SK-N-MC (cell line): ENCODE measurements around the gene C16orf92.
A peak's percentile ranks its signal among the peaks of the same experiment; 100 is the strongest.
"Not testable (repeated sequence)": the region's sequence is repeated elsewhere in the genome, so short reads cannot be mapped to it uniquely, and the experiment has no call there.

Experiments used
- DNase-seq: peaks from one replicate; pipeline ENCODE4 v3.0.0-alpha.2; 2011; ENCODE audit warnings: low read depth, low spot score
- H3K27ac ChIP-seq: fragments of 200-600 bp; sonication (generic); 2 replicates; pipeline ENCODE4 v1.5.1; 2016; ENCODE audit warnings: mixed run types
- H3K36me3 ChIP-seq: fragments of 200-600 bp; sonication (generic); 2 replicates; pipeline ENCODE4 v1.6.1; 2017; ENCODE audit warnings: antibody characterized with exemption, low read length, mixed read lengths; ENCODE audit not compliant: insufficient read depth
- H3K4me3 ChIP-seq: fragments of 200-600 bp; sonication (generic); 2 replicates; pipeline ENCODE4 v1.5.1; 2016
- H3K9ac ChIP-seq: fragments of 200-600 bp; sonication (generic); 2 replicates; pipeline ENCODE4 v1.8.0; 2017; ENCODE audit warnings: mixed run types, mixed read lengths; ENCODE audit not compliant: insufficient read length
- H3K9me3 ChIP-seq: fragments of 200-600 bp; sonication (generic); 2 replicates; pipeline ENCODE4 v1.6.1; 2017; ENCODE audit warnings: low read depth, mild to moderate bottlenecking, antibody characterized with exemption, low read length, moderate library complexity, mixed read lengths
- EZH2 ChIP-seq: fragments of 200-600 bp; sonication (generic); IDR thresholded peaks from one replicate; pipeline ENCODE4 v1.6.1; 2017; ENCODE audit warnings: antibody characterized with exemption
- FOXP2 ChIP-seq: optimal IDR thresholded peaks from 2 replicates; pipeline ENCODE3; 2011; ENCODE audit warnings: mild to moderate bottlenecking, moderate library complexity; ENCODE audit not compliant: insufficient read depth; ENCODE audit errors: extremely low read length, control extremely low read depth
- POLR2AphosphoS5 ChIP-seq: IDR thresholded peaks from 2 replicates; pipeline ENCODE4 v1.6.1; 2012; ENCODE audit warnings: mild to moderate bottlenecking, low read depth, low read length, borderline replicate concordance

Gene C16orf92

DNA sequence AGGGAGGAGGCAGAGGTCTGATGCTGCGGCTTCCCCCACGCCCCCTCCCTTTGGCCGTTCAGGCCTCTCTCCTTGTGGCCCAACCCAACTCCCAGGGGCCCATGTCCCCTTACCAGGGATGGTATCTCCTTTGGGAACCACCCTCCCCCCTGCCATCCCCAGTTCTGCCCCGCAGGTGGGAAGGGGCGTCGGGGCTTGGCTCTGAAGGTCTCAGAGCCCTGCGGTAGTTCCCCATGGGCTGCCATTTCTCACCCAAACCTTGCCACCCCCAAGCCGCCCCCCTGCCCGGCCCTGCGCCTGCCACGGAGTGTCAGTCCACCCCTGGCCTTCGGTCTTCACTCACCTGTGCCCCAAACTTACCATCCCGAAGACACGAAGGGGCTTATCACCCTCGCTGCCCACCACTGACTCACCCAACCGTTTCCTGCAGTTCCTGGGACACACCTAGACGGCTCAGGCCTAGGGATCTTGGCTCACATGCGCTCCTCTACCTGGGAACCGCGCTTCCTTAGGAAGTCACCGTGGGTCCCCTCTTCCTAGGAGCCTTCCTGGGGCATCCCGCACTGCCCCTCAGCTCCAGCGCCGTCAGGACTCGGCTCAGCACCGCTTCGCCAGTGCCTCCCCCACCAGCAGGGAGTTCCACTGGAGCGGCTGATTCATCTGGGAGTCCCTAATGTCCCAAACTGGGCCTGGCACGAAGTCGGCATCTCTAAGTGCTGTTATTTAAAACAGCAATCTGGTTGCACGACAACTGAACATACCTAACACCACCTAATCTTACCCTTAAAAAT lies 11.1 kb upstream of the C16orf92 start:
- no peak for DNase-seq
- H3K9me3 ChIP-seq, result no peaks in the 10 kb centered on the region
- no peak overlapping the region for H3K9ac ChIP-seq
- peak overlapping the region; percentile 84 for H3K4me3 ChIP-seq
- no peak for TF ChIP-seq POLR2AphosphoS5
- no peak for TF ChIP-seq FOXP2
- no peak for TF ChIP-seq EZH2
- no peaks in the 10 kb centered on the region for H3K36me3 ChIP-seq
- H3K27ac ChIP-seq, result no peak overlapping the region

DNA sequence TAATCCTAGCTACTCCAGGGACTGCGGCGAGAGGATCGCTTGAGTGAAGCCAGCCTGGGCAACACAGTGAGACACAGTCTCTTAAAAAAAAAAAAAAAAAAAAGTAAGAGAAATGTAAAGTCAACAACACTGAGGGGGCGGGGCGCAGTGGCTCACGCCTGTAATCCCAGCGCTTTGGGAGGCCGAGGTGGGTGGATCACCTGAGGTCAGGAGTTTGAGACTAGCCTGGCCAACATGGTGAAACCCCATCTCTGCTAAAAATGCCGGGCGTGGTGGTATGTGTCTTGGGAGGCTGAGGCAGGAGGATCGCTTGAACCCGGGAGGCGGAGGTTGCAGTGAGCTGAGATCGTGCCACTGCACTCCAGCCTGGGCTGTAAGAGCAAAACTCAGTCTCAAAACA lies 10.4 kb upstream of the C16orf92 start:
- not testable (repeated sequence) for H3K9ac ChIP-seq, H3K9me3 ChIP-seq, H3K36me3 ChIP-seq, H3K4me3 ChIP-seq, H3K27ac ChIP-seq, DNase-seq

- H3K27ac ChIP-seq, H3K9me3 ChIP-seq, H3K9ac ChIP-seq, H3K4me3 ChIP-seq, DNase-seq, H3K36me3 ChIP-seq: not testable (repeated sequence)
These were observed 7.5 kb upstream of the C16orf92 start for GRCh38 chr16:30015450-30015849.

GRCh38 chr16:30016555-30017276 lies 6.3 kb upstream of the C16orf92 start:
- DNase-seq, result no peak
- no peak overlapping the region for H3K9ac ChIP-seq

DNA sequence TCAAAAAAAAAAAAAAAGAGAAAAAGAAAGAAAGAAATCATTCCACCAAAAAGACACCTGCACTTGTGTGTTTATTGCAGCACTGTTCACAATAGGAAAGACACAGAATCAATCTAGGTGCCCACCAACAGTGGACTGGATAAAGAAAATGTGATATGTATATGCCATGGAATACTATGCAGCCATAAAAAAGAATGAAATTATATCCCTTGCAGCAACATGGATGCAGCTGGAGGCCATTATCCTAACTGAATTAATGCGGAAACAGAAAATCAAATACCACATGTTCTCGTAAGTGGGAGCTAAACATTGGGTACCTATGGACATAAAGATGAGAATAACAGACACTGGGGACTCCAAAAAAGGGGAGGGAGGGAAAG lies 5.7 kb upstream of the C16orf92 start:
- H3K9ac ChIP-seq, result no peak overlapping the region
- no peak for DNase-seq
- H3K4me3 ChIP-seq, result no peak overlapping the region
- no peaks in the 10 kb centered on the region for H3K9me3 ChIP-seq
- H3K36me3 ChIP-seq, result no peaks in the 10 kb centered on the region
- H3K27ac ChIP-seq, result no peak overlapping the region
- no peak for TF ChIP-seq FOXP2
- TF ChIP-seq POLR2AphosphoS5, result no peak

More at GRCh38 chr16:30016555-30017276, 6.3 kb upstream of the C16orf92 start:
- TF ChIP-seq POLR2AphosphoS5, result no peak
- TF ChIP-seq FOXP2, result no peak
- TF ChIP-seq EZH2, result no peak
- H3K4me3 ChIP-seq, result no peak overlapping the region
- no peak overlapping the region for H3K27ac ChIP-seq
- H3K36me3 ChIP-seq, result no peaks in the 10 kb centered on the region
- H3K9me3 ChIP-seq, result no peaks in the 10 kb centered on the region

DNA sequence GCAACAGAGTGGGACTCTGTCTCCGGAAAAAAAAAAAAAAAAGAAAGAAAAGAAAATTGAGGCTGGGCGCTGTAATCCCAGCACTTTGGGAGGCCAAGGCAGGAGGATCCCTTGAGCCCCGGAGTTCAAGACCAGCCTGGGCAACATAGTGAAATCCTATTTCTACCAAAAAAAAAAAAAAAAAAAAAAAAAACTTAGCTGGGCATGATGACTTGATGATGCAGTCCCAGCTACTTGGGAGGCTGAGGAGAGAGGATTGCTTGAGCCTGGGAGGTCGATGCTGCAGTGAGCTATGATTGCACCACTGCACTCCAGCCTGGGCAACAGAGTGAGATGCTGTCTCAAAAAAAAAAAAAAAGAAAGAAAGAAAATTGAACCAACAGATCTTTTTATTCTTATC lies 5.1 kb upstream of the C16orf92 start:
- not testable (repeated sequence) for H3K9ac ChIP-seq, H3K27ac ChIP-seq, H3K36me3 ChIP-seq, H3K9me3 ChIP-seq, DNase-seq, H3K4me3 ChIP-seq

DNA sequence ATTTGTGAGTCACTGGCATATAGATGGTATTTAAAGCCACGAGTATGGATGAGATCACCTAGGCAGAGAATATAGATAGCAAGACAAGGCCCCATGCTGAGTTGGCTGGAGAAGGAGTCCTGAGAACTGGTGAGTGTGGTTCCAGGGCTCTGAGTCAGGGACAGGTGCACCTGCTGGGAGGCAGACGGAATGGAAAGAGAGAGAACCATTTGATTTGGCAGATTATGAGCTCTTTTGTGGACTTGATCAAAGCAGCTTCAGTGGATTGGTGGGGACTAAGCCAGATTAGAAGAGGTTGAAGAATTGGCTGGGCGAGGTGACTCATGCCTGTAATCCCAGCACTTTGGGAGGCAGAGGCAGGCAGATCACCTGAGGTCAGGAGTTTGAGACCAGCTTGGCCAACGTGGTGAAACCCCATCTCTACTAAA lies 4.3 kb upstream of the C16orf92 start:
- Histone ChIP-seq H3K9me3 (no peaks in the 10 kb centered on the region), H3K27ac (no peak overlapping the region), H3K9ac (no peak overlapping the region), H3K36me3 (no peaks in the 10 kb centered on the region), H3K4me3 (no peak overlapping the region)
- TF ChIP-seq POLR2AphosphoS5 (no peak), FOXP2 (no peak), EZH2 (no peak)
- DNase-seq, result no peak

- Histone ChIP-seq H3K9me3 (no peaks in the 10 kb centered on the region), H3K36me3 (no peaks in the 10 kb centered on the region), H3K4me3 (no peak overlapping the region), H3K27ac (no peak overlapping the region), H3K9ac (no peak overlapping the region)
- no peak for DNase-seq
- TF ChIP-seq POLR2AphosphoS5 (no peak), EZH2 (no peak), FOXP2 (no peak)
These were observed 588 bp downstream of the C16orf92 start for GRCh38 chr16:30023586-30023985.

DNA sequence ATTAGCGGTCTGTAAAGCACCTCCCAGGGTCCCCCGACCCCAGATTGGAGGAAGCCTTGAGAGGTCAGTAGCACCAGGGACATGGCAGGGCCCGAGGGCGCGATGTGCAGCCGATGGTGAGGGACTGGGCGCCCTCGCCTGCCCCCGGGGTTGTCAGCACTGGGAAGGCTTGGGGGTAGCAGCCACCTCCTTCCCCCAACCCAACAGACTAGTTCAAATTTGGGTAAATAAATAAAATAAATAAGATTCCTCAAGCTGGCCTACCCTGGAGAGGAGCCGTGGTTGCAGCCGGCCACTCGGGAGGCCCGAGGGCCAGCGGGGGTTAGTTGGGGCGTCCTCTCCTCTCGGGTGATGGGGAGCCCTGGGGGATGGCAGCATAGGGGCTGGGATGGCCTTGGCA lies 1.5 kb downstream of the C16orf92 start:
- no peaks in the 10 kb centered on the region for H3K9me3 ChIP-seq
- no peak for TF ChIP-seq POLR2AphosphoS5
- TF ChIP-seq EZH2, result no peak
- TF ChIP-seq FOXP2, result no peak
- H3K27ac ChIP-seq, result no peak overlapping the region
- H3K9ac ChIP-seq, result no peak overlapping the region
- no peak overlapping the region for H3K4me3 ChIP-seq
- no peak for DNase-seq
- no peaks in the 10 kb centered on the region for H3K36me3 ChIP-seq
